WTC11 (cell line): ENCODE measurements around the gene CDK5.

Experiments
- ATF6 ChIP-seq: sonication (generic); formaldehyde crosslinking; IDR thresholded peaks from 2 replicates; pipeline ENCODE4 v1.8.1; 2023; ENCODE audit warnings: mild to moderate bottlenecking, missing genetic modification reagents
- CDX4 ChIP-seq: fragments of 250-450 bp; sonication (Bioruptor Pico); IDR thresholded peaks from 2 replicates; pipeline ENCODE4 v1.9.0; 2021; ENCODE audit warnings: moderate library complexity, mild to moderate bottlenecking, inconsistent platforms, borderline replicate concordance
- CTCF ChIP-seq: fragments of 200-600 bp; IDR thresholded peaks from 2 replicates; pipeline ENCODE4 v1.8.0; 2022; ENCODE audit warnings: antibody characterized with exemption
- ERG ChIP-seq: fragments of 250-450 bp; sonication (Bioruptor Pico); IDR thresholded peaks from 2 replicates; pipeline ENCODE4 v1.8.0; 2021; ENCODE audit warnings: mild to moderate bottlenecking
- ESRRA ChIP-seq: sonication (generic); formaldehyde crosslinking; IDR thresholded peaks from 2 replicates; pipeline ENCODE4 v1.8.1; 2022; ENCODE audit warnings: mild to moderate bottlenecking, missing genetic modification reagents, borderline replicate concordance
- HMGXB4 ChIP-seq: sonication (generic); formaldehyde crosslinking; IDR thresholded peaks from 2 replicates; pipeline ENCODE4 v1.8.1; 2023; ENCODE audit warnings: mild to moderate bottlenecking, moderate library complexity, missing genetic modification reagents
- MAX ChIP-seq: sonication (generic); formaldehyde crosslinking; IDR thresholded peaks from 2 replicates; pipeline ENCODE4 v1.8.0; 2022; ENCODE audit warnings: mild to moderate bottlenecking, missing genetic modification reagents
- NR2C2 ChIP-seq: sonication (generic); formaldehyde crosslinking; IDR thresholded peaks from 2 replicates; pipeline ENCODE4 v1.8.0; 2022; ENCODE audit warnings: mild to moderate bottlenecking, missing genetic modification reagents
- NR3C1 ChIP-seq: sonication (generic); formaldehyde crosslinking; conservative IDR thresholded peaks from 2 replicates; pipeline ENCODE4 v1.8.1; 2023; ENCODE audit warnings: low read depth, mild to moderate bottlenecking, missing genetic modification reagents
- RELA ChIP-seq: sonication (generic); formaldehyde crosslinking; IDR thresholded peaks from 2 replicates; pipeline ENCODE4 v1.8.1; 2022; ENCODE audit warnings: missing genetic modification reagents, mild to moderate bottlenecking, borderline replicate concordance
- SMAD3 ChIP-seq: sonication (generic); formaldehyde crosslinking; IDR thresholded peaks from 2 replicates; pipeline ENCODE4 v1.8.0; 2022; ENCODE audit warnings: missing genetic modification reagents, mild to moderate bottlenecking, borderline replicate concordance
- ZSCAN18 ChIP-seq: fragments of 250-450 bp; sonication (Bioruptor Pico); IDR thresholded peaks from 2 replicates; pipeline ENCODE4 v2.1.2; 2022; ENCODE audit warnings: mild to moderate bottlenecking, moderate library complexity

- TF ChIP-seq CTCF = no peak
- no peak for TF ChIP-seq RELA
- TF ChIP-seq CDX4 (CRISPR knock-in tag) = no peak
- TF ChIP-seq ATF6 (CRISPR knock-in tag) = no peak
- TF ChIP-seq HMGXB4 (CRISPR knock-in tag) = no peak
- no peak for TF ChIP-seq NR2C2 (CRISPR knock-in tag)
- TF ChIP-seq SMAD3 (CRISPR knock-in tag) = no peak
- no peak for TF ChIP-seq ZSCAN18 (CRISPR knock-in tag)
- no peak for TF ChIP-seq ESRRA
- TF ChIP-seq ERG (CRISPR knock-in tag) = no peak
- no peak for TF ChIP-seq MAX (CRISPR knock-in tag)
- TF ChIP-seq NR3C1 (CRISPR knock-in tag) = no peak
Observed at GRCh38 chr7:151100921-151101320, 43.2 kb upstream of the CDK5 start.
